K562 (cell line): Measurements from ENCODE around the gene TAS2R16. TPM values are rescaled to one million over a fixed set of nuclear protein-coding genes. Genes with fewer than 3 reads are reported as not detected.

ENCODE experiments used
- ATAC-seq: fragments of 200-7000 bp; cut with Tn5 transposase; 3 replicates; pipeline ENCODE4 v1.9.1; 2020; ENCODE audit warnings: moderate library complexity
- BruUV-seq: library from RNA; stranded (reverse); fragments of 400-500 nt; replicated peaks from 2 replicates; lab custom pipeline; 2021; lab: Mats Ljungman, UMichigan
- CTCF ChIA-PET: fragments of 300-600 bp; formaldehyde crosslinking; extraction: SDS; loops from one replicate; lab custom pipeline; 2021; ENCODE audit warnings: low intra/inter-chr PET ratio; lab: Yijun Ruan, JAX
- POLR2A ChIA-PET: fragments of 300-600, 350-650 bp; sonication (Branson Sonifier 250); formaldehyde crosslinking; extraction: SDS; loops from one replicate; lab custom pipeline; 2021; ENCODE audit warnings: antibody characterized with exemption, inconsistent platforms; lab: Yijun Ruan, JAX
- DNase-seq, 4 experiments: peaks; one replicate each; pipeline versions ENCODE4 v3.0.0 to v3.0.0-alpha.2; 2011 to 2018; ENCODE audit warnings: low spot score in 3 of 4, mixed read lengths in 3 of 4; ENCODE audit errors: extremely low read depth in 1 of 4
- FAIRE-seq: peaks from 2 replicates; lab custom pipeline; 2011; peaks lifted over from hg19 to GRCh38; lab: Jason Lieb, UNC
- H2AFZ ChIP-seq: 2 replicates; pipeline ENCODE4 v1.6.0; 2011; ENCODE audit warnings: low read depth, low read length, control low read depth, inconsistent platforms
- H3K27ac ChIP-seq: fragments of 200-600 bp; 3 replicates; pipeline ENCODE4 v1.8.0; 2011; ENCODE audit warnings: low read depth, mild to moderate bottlenecking, control low read depth, inconsistent platforms, low read length, moderate library complexity, mixed read lengths; ENCODE audit errors: extremely low read depth
- H3K27me3 ChIP-seq, 2 experiments: fragments of 300-600 bp in 1 of 2; 2 replicates in 1 of 2; 3 replicates in 1 of 2; pipeline versions ENCODE4 v1.6.0 to v1.8.0; 2011; ENCODE audit warnings: inconsistent platforms in 2 of 2, low read length in 2 of 2, mild to moderate bottlenecking in 1 of 2, mixed read lengths in 1 of 2, moderate library complexity in 1 of 2; ENCODE audit not compliant: control insufficient read depth in 2 of 2, insufficient read depth in 2 of 2
- H3K36me3 ChIP-seq: fragments of 300-600 bp; 3 replicates; pipeline ENCODE4 v1.8.0; 2011; ENCODE audit warnings: mild to moderate bottlenecking, low read length, inconsistent platforms; ENCODE audit not compliant: control insufficient read depth, insufficient read depth
- H3K4me1 ChIP-seq, 2 experiments: fragments of 200-600 bp in 1 of 2; replicated peaks in 1 of 2; 2 replicates in 1 of 2; 3 replicates in 1 of 2; pipeline versions ENCODE4 v1.5.1 to v1.8.0; 2011; ENCODE audit warnings: inconsistent platforms in 2 of 2, low read length in 2 of 2, mild to moderate bottlenecking in 1 of 2, mixed read lengths in 1 of 2, moderate library complexity in 1 of 2; ENCODE audit not compliant: control insufficient read depth in 2 of 2, insufficient read depth in 2 of 2
- H3K4me2 ChIP-seq: 2 replicates; pipeline ENCODE4 v1.6.1; 2011; ENCODE audit warnings: low read length, control low read depth, inconsistent platforms, mixed read lengths; ENCODE audit not compliant: insufficient read depth
- H3K4me3 ChIP-seq: fragments of 200-600 bp; sonication (generic), shearing (Covaris generic); 2 replicates; pipeline ENCODE4 v1.5.1; 2016; ENCODE audit warnings: control low read depth, inconsistent platforms
- H3K79me2 ChIP-seq: fragments of 200-600 bp; 3 replicates; pipeline ENCODE4 v1.8.0; 2011; ENCODE audit warnings: low read length, inconsistent platforms; ENCODE audit not compliant: control insufficient read depth, insufficient read depth
- H3K9ac ChIP-seq, 2 experiments: 2 replicates each; pipeline versions ENCODE4 v1.6.0 to v1.6.1; 2011; ENCODE audit warnings: low read depth in 2 of 2, low read length in 2 of 2, control low read depth in 1 of 2, inconsistent platforms in 1 of 2, mild to moderate bottlenecking in 1 of 2, mixed read lengths in 1 of 2; ENCODE audit not compliant: insufficient read depth in 1 of 2
- H3K9me1 ChIP-seq: one replicate; pipeline ENCODE4 v1.6.0; 2011; ENCODE audit warnings: inconsistent platforms, mild to moderate bottlenecking, low read length, moderate library complexity; ENCODE audit not compliant: control insufficient read depth, insufficient read depth
- H3K9me3 ChIP-seq: replicated peaks from 2 replicates; pipeline ENCODE4 v1.5.1; 2011; ENCODE audit warnings: low read depth, low read length, inconsistent platforms; ENCODE audit not compliant: control insufficient read depth, insufficient read depth
- H4K20me1 ChIP-seq: replicated peaks from 2 replicates; pipeline ENCODE4 v1.6.1; 2011; ENCODE audit warnings: low read length, inconsistent platforms, mixed read lengths; ENCODE audit not compliant: control insufficient read depth, insufficient read depth
- CBFB ChIP-seq: sonication (generic); formaldehyde crosslinking; IDR thresholded peaks from 2 replicates; pipeline ENCODE4 v1.4.0; 2020; ENCODE audit warnings: mild to moderate bottlenecking, missing genetic modification reagents
- CTBP1 ChIP-seq: fragments of 450-650 bp; IDR thresholded peaks from 2 replicates; pipeline ENCODE4 v1.6.1; 2016; ENCODE audit warnings: borderline replicate concordance
- DEAF1 ChIP-seq: fragments of 450-650 bp; formaldehyde crosslinking; IDR thresholded peaks from 2 replicates; pipeline ENCODE4 v1.4.0; 2020; ENCODE audit warnings: mild to moderate bottlenecking, moderate library complexity
- EHMT2 ChIP-seq: fragments of 450-650 bp; IDR thresholded peaks from 2 replicates; pipeline ENCODE4 v1.6.1; 2018; ENCODE audit warnings: antibody characterized with exemption
- ELF4 ChIP-seq: fragments of 450-650 bp; formaldehyde crosslinking; IDR thresholded peaks from 2 replicates; pipeline ENCODE4 v1.4.0; 2022; ENCODE audit warnings: missing genetic modification characterization
- ETV5 ChIP-seq: sonication (generic); formaldehyde crosslinking; IDR thresholded peaks from 2 replicates; pipeline ENCODE4 v1.4.0; 2020; ENCODE audit warnings: low read depth, mild to moderate bottlenecking, missing genetic modification reagents
- MED1 ChIP-seq: sonication (generic); formaldehyde crosslinking; IDR thresholded peaks from 2 replicates; pipeline ENCODE4 v1.8.1; 2023; ENCODE audit warnings: missing genetic modification reagents, borderline replicate concordance
- NEUROD1 ChIP-seq: fragments of 150-350 bp; IDR thresholded peaks from 2 replicates; pipeline ENCODE4 v1.6.1; 2014; ENCODE audit warnings: borderline replicate concordance, low read length, low read depth; ENCODE audit not compliant: partially characterized antibody
- SMC3 ChIP-seq: conservative IDR thresholded peaks from 2 replicates; pipeline ENCODE4 v1.6.1; 2011; ENCODE audit warnings: low read depth, low read length, improper control_type of control experiment; ENCODE audit not compliant: insufficient read depth
- STAG1 ChIP-seq: sonication (generic); formaldehyde crosslinking; IDR thresholded peaks from 2 replicates; pipeline ENCODE4 v1.5.0; 2020; ENCODE audit warnings: missing genetic modification reagents, borderline replicate concordance
- TAF1 ChIP-seq: IDR thresholded peaks from 2 replicates; pipeline ENCODE4 v1.6.1; 2011; ENCODE audit warnings: mild to moderate bottlenecking, low read length, moderate library complexity; ENCODE audit not compliant: insufficient read depth, control insufficient read depth, severe bottlenecking; ENCODE audit errors: extremely low read depth
- TOE1 ChIP-seq, 2 experiments: fragments of 450-650 bp in 1 of 2; sonication (generic) in 1 of 2; formaldehyde crosslinking in 1 of 2; IDR thresholded peaks; 2 replicates each; pipeline versions ENCODE4 v1.7.1 to v1.8.0; 2016 to 2022; ENCODE audit warnings: borderline replicate concordance in 2 of 2, mild to moderate bottlenecking in 2 of 2, antibody characterized with exemption in 1 of 2, inconsistent platforms in 1 of 2, low read depth in 1 of 2, missing genetic modification reagents in 1 of 2, moderate library complexity in 1 of 2
- ZNF384 ChIP-seq: IDR thresholded peaks from 2 replicates; pipeline ENCODE4 v1.6.1; 2012; ENCODE audit warnings: low read depth, low read length, improper control_type of control experiment
- ZNF41 ChIP-seq: fragments of 250-450 bp; sonication (Bioruptor Pico); conservative IDR thresholded peaks from 2 replicates; pipeline ENCODE4 v1.4.0; 2020; ENCODE audit warnings: mild to moderate bottlenecking
- ZNF436 ChIP-seq: fragments of 250-450, 450-650 bp; sonication (Bioruptor Pico); formaldehyde crosslinking; IDR thresholded peaks from 2 replicates; pipeline ENCODE4 v1.7.0; 2020; ENCODE audit warnings: mild to moderate bottlenecking
- ZNF717 ChIP-seq: fragments of 250-450 bp; sonication (Bioruptor Pico); IDR thresholded peaks from 2 replicates; pipeline ENCODE4 v1.5.0; 2021
- WGBS: fragments of 100-300 bp; shearing (Covaris generic); methylation state at CpG from one replicate; pipeline ENCODE4 v1.1.6; 2016; ENCODE audit warnings: low coverage, mixed read lengths; ENCODE audit not compliant: insufficient coverage; ENCODE audit errors: missing lambda C conversion rate; 5-methylcytosine and 5-hydroxymethylcytosine counted together
- in situ Hi-C: fragments of 300-500 bp; cut with MboI; formaldehyde crosslinking; loops from 4 replicates; pipeline ENCODE4 v1.15.0; 2018; ENCODE audit warnings: inconsistent platforms, mixed read lengths
- intact Hi-C: fragments of 100-400 bp; cut with micrococcal nuclease; formaldehyde crosslinking; loops from 2 replicates; pipeline ENCODE4 v1.14.2; 2022
- polyA plus RNA-seq, 8 experiments: library from polyadenylated mRNA; depleted of rRNA in 4 of 8; stranded (reverse) in 5 of 8; unstranded in 3 of 8; fragments of >200 nt; fragmentation: Nextera tagmentation in 2 of 8; fragmentation: Illumina TruSeq in 1 of 8; extraction: Ambion mirVana in 2 of 8; extraction: Trizol in 1 of 8; gene quantifications; 2 replicates each; pipeline versions ENCODE4 v1.2.1 to v1.2.3, GENCODE V29; 2011 to 2014; ENCODE audit warnings: inconsistent platforms in 1 of 8, missing spikeins in 1 of 8
- total RNA-seq, 7 experiments: library from RNA; depleted of rRNA in 6 of 7; stranded (reverse); fragments of >200 nt in 6 of 7; fragmentation: Illumina TruSeq in 2 of 7; extraction: Trizol in 2 of 7; gene quantifications; 2 replicates each; pipeline versions ENCODE4 v1.2.1 to v1.2.3, GENCODE V29; 2011 to 2021; ENCODE audit warnings: low replicate concordance in 1 of 7
- TF ChIP-seq, protein P1 (sequence below): fragments of 200-400 bp; formaldehyde crosslinking; IDR thresholded peaks from 2 replicates; pipeline ENCODE4 v1.6.1; 2017; ENCODE audit warnings: mild to moderate bottlenecking, low read depth, low read length, moderate library complexity

Gene TAS2R16
- total and polyA plus RNA-seq, 9 of the 15 experiments (the other 6 are each of a cell fraction or from before 2014, with no cell fraction given): not detected

DNA sequence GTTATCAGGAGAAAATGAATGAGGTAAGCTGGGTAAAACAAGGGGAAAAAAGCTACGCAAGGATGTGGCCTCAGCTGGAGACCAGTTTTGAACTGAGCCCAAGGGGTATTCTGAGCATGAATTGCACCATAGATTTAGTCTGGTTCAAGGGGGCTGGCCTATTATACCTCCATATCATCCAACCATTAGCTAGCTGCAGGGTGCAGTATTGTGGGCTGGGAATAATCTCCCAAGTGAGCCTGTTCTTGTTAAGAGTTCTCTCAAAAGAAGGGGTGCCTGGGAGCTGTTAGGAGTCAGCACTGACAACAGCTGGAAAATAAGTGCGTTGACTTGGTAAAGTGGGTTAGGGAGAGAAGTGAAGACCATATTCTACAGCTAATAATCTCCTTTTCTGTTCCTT lies 8.0 kb downstream of the TAS2R16 start:
- no peak for DNase-seq
- CTCF ChIA-PET: no interaction called here
- Histone ChIP-seq H2AFZ (no peak overlapping the region), H3K9me3 (no peaks in the 10 kb centered on the region), H3K4me3 (no peak overlapping the region), H3K27ac (no peak overlapping the region), H3K9me1 (no peaks in the 10 kb centered on the region), H3K9ac (no peak overlapping the region), H3K36me3 (no peaks in the 10 kb centered on the region), H3K27me3 (no peaks in the 10 kb centered on the region), H3K79me2 (no peaks in the 10 kb centered on the region), H3K4me2 (no peak overlapping the region)
- in situ Hi-C loops: no loop called here
- BruUV-seq: no TSS peak
- 0% methylated on average over 2 of the region's 2 CpGs for WGBS
- no peak for TF ChIP-seq ETV5 (CRISPR knock-in tag)
- TF ChIP-seq ZNF41: no peak
- TF ChIP-seq NEUROD1: no peak
- no peak for TF ChIP-seq ELF4
- TF ChIP-seq ZNF384: no peak
- TF ChIP-seq MED1 (CRISPR knock-in tag): no peak
- no peak for TF ChIP-seq ZNF436
- TF ChIP-seq STAG1 (CRISPR knock-in tag): no peak
- TF ChIP-seq ZNF717: no peak
- no peak for TF ChIP-seq DEAF1
- no peak for TF ChIP-seq CBFB (CRISPR knock-in tag)
- TF ChIP-seq CTBP1: no peak
- no peak for TF ChIP-seq SMC3
- TF ChIP-seq TOE1 (IDR thresholded peaks at IDR 0.05; ENCODE audit: borderline replicate concordance): no peak
- no peak for TF ChIP-seq TOE1 (CRISPR knock-in tag; IDR thresholded peaks at IDR 0.05; ENCODE audit: borderline replicate concordance, low read depth)
- TF ChIP-seq, protein P1, sequence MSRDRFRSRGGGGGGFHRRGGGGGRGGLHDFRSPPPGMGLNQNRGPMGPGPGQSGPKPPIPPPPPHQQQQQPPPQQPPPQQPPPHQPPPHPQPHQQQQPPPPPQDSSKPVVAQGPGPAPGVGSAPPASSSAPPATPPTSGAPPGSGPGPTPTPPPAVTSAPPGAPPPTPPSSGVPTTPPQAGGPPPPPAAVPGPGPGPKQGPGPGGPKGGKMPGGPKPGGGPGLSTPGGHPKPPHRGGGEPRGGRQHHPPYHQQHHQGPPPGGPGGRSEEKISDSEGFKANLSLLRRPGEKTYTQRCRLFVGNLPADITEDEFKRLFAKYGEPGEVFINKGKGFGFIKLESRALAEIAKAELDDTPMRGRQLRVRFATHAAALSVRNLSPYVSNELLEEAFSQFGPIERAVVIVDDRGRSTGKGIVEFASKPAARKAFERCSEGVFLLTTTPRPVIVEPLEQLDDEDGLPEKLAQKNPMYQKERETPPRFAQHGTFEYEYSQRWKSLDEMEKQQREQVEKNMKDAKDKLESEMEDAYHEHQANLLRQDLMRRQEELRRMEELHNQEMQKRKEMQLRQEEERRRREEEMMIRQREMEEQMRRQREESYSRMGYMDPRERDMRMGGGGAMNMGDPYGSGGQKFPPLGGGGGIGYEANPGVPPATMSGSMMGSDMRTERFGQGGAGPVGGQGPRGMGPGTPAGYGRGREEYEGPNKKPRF: no peak
- TF ChIP-seq EHMT2: no peak
- no peak for TF ChIP-seq TAF1
- TF ChIP-seq, all 486 proteins: peak for 0
- FAIRE-seq: no peak
- POLR2A ChIA-PET: no interaction called here
- ATAC-seq: no peak
- no peaks in the 10 kb centered on the region for H3K4me1 ChIP-seq
- no peaks in the 10 kb centered on the region for H4K20me1 ChIP-seq
- intact Hi-C loops: no loop called here
